HG03066 (cell line): ENCODE results near the gene CTIF.
"Not testable (repeated sequence)": the region's sequence is repeated elsewhere in the genome, so short reads cannot be mapped to it uniquely, and the experiment has no call there.

Experiments used
- ATAC-seq: cut with Tn5 transposase; IDR thresholded peaks from one replicate; pipeline ENCODE4 v1.9.1; 2021; ENCODE audit warnings: low read depth; ENCODE audit not compliant: unreplicated experiment

CTIF gene

DNA sequence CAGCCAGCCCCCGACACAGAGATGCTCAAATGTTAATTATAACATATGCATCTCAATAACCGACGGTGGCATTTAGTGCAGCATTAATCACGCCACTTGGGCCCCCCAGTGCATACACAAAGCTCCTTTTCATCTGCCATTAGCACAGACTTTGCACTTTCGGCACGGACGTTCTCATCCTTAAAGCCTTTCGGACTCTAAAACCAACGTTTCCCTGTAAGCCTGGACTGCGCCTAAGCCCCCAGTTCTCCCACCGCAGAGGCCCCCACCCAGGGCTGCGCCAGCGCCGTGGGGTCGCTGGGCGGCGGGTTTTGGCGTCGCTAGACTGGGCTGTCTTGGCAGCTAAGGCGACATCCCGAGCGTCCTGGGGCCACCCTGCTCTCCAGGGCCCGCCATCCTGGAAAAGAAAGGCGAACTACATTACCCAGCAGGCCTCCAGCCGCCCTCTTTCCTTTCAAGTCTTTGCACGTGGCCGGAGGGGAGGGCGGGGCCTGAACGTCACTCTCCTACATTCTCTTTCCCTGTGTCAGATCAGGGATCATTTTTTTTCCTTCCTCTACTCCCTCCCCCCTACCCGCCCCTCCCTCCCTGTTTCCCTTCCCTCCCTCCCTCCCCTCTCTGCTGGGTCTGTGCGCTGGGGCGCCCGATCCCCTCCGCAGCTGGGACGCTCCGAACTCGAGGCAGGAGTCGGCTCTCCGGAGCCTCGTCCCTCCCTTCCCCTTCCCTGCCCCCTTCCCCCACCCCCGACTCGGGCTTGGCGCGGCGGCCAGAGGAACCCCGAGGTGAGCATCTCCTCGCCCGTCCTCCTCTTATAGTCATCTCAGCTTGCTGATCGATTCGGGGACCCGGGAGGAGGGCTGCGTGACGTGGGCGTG, at the start of gene CTIF:
CTIF (plus strand) TSS at position 501 of the 875 bp plus-strand sequence. CDS start 80,535 bp downstream, outside the sequence.
- ATAC-seq: peak; percentile 78

DNA sequence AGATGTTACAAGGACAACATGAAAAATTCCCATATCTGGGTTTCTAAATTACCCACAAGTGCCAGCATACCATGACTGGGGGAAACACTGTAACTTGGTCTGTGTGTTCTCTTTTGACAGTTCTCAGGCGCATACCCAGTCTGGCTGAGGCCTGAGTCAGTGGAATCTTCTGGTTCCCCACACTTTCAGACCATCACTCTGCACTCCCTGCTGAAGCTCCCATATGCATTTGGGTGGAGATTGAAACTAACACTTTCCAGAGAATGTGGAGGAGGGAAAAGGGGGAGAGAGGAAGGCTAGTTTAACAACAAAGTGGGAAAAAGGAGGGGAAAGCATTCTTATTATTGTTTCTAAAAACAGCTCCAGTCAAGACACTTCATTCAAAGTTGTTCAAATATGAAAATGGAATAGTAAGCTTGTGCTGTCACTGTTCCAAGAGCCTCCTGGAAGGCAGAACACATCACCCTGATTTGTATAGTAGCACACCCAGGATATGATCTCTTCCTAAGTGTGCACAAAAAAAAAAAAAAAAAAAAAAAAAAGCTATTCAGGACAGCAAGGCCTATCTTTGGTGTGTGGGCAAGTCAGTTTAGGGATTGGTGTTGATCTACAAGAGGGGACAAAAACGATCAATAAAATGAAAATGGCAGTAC, 48.1 kb upstream of the CTIF start:
- no peak for ATAC-seq

GRCh38 chr18:48492880-48493279, 46.0 kb upstream of the CTIF start:
- no peak for ATAC-seq

DNA sequence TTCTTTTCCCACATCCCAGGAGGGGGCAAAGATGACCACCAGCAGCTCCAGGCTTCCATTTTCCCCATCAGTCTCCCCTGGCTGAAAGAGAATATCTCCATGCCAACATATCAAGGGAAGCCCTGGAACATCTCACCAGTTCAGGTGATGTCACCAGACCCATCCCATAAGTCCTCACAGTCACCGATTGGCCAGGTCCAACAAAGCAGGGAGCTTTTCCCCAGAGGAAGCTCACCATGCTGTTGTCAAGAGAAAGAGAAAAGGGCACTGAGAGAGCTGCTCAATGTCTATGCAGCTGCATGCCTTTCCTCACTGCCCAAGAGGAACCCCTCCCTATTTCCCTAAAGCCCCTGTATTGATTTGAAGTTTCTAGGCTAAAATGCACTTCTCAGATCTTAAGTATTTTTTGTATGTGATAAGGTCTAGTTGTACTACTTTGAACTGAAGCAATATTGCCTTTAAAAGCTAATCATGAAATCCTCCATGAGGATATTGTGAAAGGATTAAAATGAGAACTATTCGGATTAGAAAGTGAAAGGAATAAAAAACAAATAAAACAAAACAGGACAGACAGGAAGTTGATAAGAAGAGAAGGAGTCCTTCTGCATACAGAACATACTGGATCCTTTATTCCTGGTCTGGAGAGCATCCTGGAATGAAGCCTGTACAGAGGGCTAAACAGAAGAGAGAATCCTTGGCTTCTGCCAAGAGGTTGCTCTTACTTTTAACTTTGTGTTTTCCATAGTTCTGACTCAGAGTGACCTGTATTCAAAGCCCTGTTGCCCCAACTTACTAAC, 45.2 kb upstream of the CTIF start:
- ATAC-seq: no peak

DNA sequence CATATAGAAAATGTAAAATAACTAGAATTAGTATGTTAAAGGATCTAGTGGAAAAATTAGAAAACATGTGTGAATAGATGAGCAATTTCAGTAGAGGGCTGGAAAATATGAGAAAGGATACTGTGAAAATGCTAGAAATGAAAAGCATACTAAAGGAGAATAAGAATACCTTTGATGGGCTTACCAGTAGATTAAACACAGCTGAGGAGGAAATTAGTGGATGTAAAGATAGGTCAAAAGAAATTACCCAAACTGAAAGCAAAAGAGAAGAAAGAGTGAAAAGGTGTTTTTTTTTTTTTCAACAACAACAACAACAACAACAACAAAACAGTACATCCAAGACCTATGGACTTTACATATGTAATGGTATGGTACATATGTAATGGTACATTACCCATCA, 41.0 kb upstream of the CTIF start:
- ATAC-seq: no peak

DNA sequence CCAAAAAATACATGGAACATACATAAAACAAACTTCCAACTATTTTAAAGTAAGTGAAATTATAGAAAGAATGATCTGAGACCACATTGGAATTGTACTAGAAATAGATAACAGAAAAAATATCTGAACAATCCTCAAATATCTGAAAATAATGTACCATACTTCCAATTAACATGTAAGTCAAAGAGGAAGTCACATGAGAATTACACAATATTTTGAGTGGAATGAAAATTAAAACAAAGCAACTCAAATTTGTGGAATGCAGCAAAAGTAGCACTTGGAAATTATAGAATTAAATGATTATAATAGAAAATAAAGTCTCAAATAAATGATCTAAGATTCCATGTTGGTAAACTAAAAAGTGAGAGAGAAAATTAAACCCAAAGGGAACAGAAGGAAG, 38.3 kb upstream of the CTIF start:
- no peak for ATAC-seq

DNA sequence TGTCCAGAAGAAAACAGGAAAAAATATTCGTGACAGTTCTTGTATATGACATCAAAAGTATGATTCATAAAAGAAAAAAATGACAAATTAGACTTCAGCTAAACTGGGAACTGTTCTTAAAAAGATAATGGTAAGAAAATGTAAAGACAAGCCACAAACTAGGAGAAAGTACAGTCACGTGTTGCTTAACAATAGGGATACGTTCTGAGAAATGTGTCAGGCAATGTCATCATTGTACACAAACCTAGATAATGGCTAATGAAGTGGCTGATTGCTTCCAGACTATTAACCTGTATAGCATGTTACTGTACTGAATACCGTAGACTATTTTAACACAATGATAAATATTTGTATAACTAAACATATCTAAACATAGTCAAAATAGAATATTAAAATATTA, 35.9 kb upstream of the CTIF start:
- ATAC-seq: no peak

GRCh38 chr18:48504819-48505218, 34.0 kb upstream of the CTIF start:
- no peak for ATAC-seq

GRCh38 chr18:48506983-48507568, 31.8 kb upstream of the CTIF start:
- ATAC-seq: not testable (repeated sequence)

- not testable (repeated sequence) for ATAC-seq
These were observed 26.3 kb upstream of the CTIF start for GRCh38 chr18:48512498-48512897.

GRCh38 chr18:48514786-48515185, 24.0 kb upstream of the CTIF start:
- ATAC-seq: no peak

- ATAC-seq: no peak
These were observed 21.8 kb upstream of the CTIF start for GRCh38 chr18:48517048-48517447.

GRCh38 chr18:48519431-48520100, 19.3 kb upstream of the CTIF start:
- ATAC-seq: no peak

GRCh38 chr18:48521723-48522122, 17.1 kb upstream of the CTIF start:
- no peak for ATAC-seq

DNA sequence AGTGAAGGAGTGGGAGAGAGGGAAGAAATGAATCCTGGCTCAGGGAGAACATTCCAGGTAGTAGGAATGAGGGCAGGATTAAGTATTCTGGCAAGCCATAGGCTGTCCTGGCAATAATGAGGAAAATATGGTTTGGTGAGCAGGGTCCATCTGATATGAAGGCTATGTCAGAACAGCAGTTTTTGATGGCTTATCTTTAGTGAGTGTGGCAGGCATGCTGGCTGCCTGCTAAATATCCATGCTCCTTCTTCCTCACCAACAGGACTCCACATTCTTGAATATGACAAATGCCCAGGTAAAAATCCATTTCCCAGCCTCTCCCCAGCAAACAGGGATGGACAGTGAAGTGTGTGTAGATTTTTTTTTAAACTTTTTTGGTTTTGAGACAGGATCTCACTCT, 13.2 kb upstream of the CTIF start:
- no peak for ATAC-seq

GRCh38 chr18:48527461-48527860, 11.4 kb upstream of the CTIF start:
- ATAC-seq: no peak

DNA sequence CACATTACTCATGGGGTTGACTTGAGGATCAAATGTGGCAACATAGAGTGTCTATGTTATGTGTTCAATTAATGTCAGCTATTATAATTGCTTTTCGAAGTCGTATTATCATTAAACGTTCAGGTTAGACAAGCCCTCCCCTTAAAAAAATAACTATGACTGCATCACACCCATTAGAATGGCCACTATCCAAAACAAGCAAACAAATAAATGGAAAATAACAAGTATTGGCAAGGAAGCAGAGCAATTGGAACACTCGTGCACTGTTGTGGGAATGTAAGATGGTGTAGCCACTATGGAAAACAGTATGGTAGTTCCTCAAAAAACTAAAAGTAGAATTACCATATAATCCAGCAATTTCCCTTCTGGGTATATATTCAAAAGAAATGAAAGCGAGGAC, 10.0 kb upstream of the CTIF start:
- ATAC-seq: no peak

- ATAC-seq: no peak
These were observed 9.0 kb upstream of the CTIF start for GRCh38 chr18:48529796-48530195.

DNA sequence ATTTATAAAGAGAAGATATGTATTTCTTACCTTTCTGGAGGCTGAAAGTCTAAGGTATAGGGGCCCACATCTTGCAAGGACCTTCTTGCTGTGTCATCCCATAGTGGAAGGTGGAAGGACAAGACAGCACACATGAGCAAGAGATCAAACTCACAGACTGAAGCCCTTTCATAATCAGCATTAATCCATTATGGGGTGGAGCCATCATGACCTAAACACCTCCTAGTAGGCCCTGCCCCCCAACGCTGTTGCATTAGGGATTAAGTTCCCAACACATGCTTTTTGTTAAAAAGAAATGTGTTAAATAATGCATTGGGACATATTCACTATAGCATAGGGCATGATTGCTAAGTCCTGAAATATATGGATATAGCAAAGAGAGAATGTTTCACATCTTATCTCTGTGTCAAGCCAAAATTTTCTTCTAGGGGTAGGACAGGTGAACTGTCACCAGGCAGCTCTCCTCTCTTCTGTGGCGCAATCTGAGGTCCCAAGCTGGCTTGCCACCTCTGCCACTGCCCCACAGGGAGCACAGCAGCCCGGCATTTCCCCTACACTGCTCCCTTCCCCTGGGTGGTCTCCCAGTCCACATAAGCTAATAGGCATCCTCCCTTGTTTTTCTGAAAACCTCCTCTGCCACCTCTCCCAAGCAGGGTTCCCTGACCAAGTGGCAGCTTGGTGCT, 8.3 kb upstream of the CTIF start:
- no peak for ATAC-seq

- no peak for ATAC-seq
These were observed 7.8 kb upstream of the CTIF start for GRCh38 chr18:48531082-48531403.
